Psoas muscle (tissue), 8 donors: ENCODE measurements around the gene ARAP1. TPM values are rescaled to one million over a fixed set of nuclear protein-coding genes. Genes with fewer than 3 reads are reported as not detected.

ENCODE experiments used
- ATAC-seq, 4 donors: fragments of 200-7000 bp; cut with Tn5 transposase; one replicate each; pipeline ENCODE4 v1.9.1; 2020; ENCODE audit warnings: moderate library complexity in 3 of 4, mild to moderate bottlenecking in 2 of 4
- DNase-seq, 2 donors: peaks; one replicate each; pipeline ENCODE4 v3.0.0-alpha.2; 2020
- H3K27ac ChIP-seq: fragments of 200-600 bp; one replicate; pipeline ENCODE4 v1.8.0; 2022
- H3K27me3 ChIP-seq, 3 donors: fragments of 200-600 bp in 1 of 3; one replicate each; pipeline versions ENCODE4 v1.6.1 to v1.8.0; 2013 to 2022; ENCODE audit warnings: low read length in 2 of 3, mild to moderate bottlenecking in 2 of 3, moderate library complexity in 1 of 3; ENCODE audit not compliant: insufficient read depth in 3 of 3
- H3K36me3 ChIP-seq, 2 donors: fragments of 200-600 bp in 1 of 2; one replicate each; pipeline versions ENCODE4 v1.6.1 to v1.8.0; 2013 to 2022; ENCODE audit warnings: low read depth in 1 of 2, mild to moderate bottlenecking in 1 of 2, moderate library complexity in 1 of 2; ENCODE audit not compliant: insufficient read depth in 1 of 2
- H3K4me1 ChIP-seq: fragments of 200-600 bp; one replicate; pipeline ENCODE4 v1.8.0; 2022
- H3K4me3 ChIP-seq: fragments of 200-600 bp; one replicate; pipeline ENCODE4 v1.8.0; 2022; ENCODE audit warnings: mild to moderate bottlenecking
- H3K9me3 ChIP-seq: fragments of 200-600 bp; one replicate; pipeline ENCODE4 v1.8.0; 2022
- WGBS, 3 donors: extraction: QIAGEN DNeasy Blood & Tissue Kit; methylation state at CpG; one replicate each; pipeline versions ENCODE4 v1.1.6 to v1.1.7; 2013; 5-methylcytosine and 5-hydroxymethylcytosine counted together
- intact Hi-C, 2 donors: fragments of 100-400 bp; cut with DNase I; formaldehyde crosslinking; loops; one replicate each; pipeline versions ENCODE4 v1.11.0 to v1.14.2; 2022
- polyA plus RNA-seq, 3 donors: library from polyadenylated mRNA; stranded (reverse); fragments of 200-250 nt; gene quantifications; one replicate each; pipeline ENCODE4 v1.2.3, GENCODE V29; 2013
- total RNA-seq, 4 donors: library from RNA; stranded (reverse); fragmentation: NEBNext Ultra II Directional in 2 of 4; extraction: Animal tissue kit (Norgen Biotek cat#: 25700) in 2 of 4; gene quantifications; one replicate each; pipeline versions ENCODE4 v1.2.1 to v1.2.4, GENCODE V29; 2021 to 2023
- TF ChIP-seq, protein P1 (sequence below): fragments of 200-600 bp; IDR thresholded peaks from one replicate; pipeline ENCODE4 v1.8.0; 2022; ENCODE audit warnings: antibody characterized with exemption
- donor health status: healthy with polysubstance abuse.
- donor health status: DM: no; HTN: no; CAD: no; lungs with moderate emphysema.
- donor health status: Bipolar disorder and iron deficiency.
- donor health status: healthy.
- donor health status: DM: yes; HTN: yes; CAD: no.
- donor health status: DM: no; HTN: no; CAD: no.
- donor health status: DM: no; HTN: no; CAD: no.
- donor health status: DM: yes; HTN: yes; CAD: no.

The ARAP1 gene
- total and polyA plus RNA-seq, 7 donors: 16.0 to 27.5 (median 18.6) TPM

DNA sequence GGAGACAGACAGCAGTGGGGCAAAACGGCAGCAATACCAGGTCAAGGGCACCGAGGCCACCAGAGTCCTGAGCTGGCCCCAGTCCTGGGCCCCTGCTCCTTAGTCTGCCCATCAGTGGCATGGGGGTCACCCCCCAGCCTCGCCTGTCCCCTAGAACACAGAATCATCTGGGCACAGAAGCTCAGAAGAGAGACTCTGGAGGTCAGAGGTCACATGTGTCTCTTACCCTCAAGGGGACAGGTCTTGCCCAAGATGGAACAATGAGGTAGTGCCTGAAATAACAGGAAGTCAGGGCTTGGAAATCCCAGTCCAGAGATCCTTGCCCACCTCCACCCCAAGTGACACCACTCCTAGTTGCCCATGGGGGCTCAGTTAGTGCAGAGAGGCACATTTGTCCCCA is 98.6 kb downstream of the ARAP1 start:
- 70 to 87% (median 83%) methylated on average over 3 of the region's 3 CpGs for WGBS, 3 donors
- TF ChIP-seq, protein P1, sequence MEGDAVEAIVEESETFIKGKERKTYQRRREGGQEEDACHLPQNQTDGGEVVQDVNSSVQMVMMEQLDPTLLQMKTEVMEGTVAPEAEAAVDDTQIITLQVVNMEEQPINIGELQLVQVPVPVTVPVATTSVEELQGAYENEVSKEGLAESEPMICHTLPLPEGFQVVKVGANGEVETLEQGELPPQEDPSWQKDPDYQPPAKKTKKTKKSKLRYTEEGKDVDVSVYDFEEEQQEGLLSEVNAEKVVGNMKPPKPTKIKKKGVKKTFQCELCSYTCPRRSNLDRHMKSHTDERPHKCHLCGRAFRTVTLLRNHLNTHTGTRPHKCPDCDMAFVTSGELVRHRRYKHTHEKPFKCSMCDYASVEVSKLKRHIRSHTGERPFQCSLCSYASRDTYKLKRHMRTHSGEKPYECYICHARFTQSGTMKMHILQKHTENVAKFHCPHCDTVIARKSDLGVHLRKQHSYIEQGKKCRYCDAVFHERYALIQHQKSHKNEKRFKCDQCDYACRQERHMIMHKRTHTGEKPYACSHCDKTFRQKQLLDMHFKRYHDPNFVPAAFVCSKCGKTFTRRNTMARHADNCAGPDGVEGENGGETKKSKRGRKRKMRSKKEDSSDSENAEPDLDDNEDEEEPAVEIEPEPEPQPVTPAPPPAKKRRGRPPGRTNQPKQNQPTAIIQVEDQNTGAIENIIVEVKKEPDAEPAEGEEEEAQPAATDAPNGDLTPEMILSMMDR: no peak
- no peak for ATAC-seq
- Histone ChIP-seq H3K9me3 (no peaks in the 10 kb centered on the region), H3K27me3 (no peaks in the 10 kb centered on the region), H3K36me3 (no peaks in the 10 kb centered on the region), H3K4me1 (no peaks in the 10 kb centered on the region), H3K4me3 (no peak overlapping the region), H3K27ac (no peak overlapping the region)
- no peak for DNase-seq
- intact Hi-C loops: no loop called here

DNA sequence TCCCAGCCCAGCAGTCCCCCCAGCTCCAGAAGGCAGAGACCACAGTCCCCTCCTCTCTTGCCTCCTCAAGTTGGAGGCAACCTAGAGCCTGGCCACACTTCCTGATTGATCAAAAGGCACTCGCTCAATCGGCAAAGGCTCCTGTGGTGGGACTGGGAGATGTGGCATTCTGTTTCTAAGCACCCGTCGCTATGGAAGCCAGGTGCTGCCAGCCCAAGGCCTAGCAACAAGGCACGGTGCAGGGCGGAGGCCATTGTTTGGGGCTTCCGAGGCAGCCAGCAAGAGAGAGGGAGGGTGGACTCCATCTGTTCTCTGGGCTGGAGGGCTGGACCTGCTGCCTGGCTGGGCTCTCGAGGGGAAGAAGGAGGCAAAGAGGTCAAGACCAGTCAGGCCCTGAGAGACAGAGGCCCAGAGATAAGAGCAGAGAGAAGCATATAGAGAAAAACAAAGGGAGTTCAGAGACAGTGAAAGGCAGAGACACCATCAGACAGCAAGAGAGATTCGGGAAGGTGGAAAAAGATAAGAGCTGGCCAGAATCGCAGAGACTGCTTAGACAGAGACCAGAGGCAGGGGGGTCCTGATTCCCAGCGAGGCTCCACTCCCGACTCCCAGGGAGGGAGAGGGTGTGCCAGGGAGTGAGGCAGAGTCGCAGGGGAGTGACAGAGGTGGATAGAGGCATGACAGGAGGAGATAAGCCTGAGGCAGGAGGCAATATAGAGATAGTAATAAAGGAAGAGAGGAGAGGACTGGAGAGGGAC is 99.2 kb downstream of the ARAP1 start:
- Histone ChIP-seq H3K4me1 (no peaks in the 10 kb centered on the region), H3K9me3 (no peaks in the 10 kb centered on the region), H3K36me3 (no peaks in the 10 kb centered on the region), H3K27me3 (no peaks in the 10 kb centered on the region), H3K4me3 (no peak overlapping the region), H3K27ac (no peak overlapping the region)
- 68 to 75% (median 74%) methylated on average over 13 of the region's 13 CpGs for WGBS, 3 donors
- TF ChIP-seq, protein P1: no peak
- intact Hi-C loops: no loop called here
- ATAC-seq (no peak), DNase-seq (no peak)

DNA sequence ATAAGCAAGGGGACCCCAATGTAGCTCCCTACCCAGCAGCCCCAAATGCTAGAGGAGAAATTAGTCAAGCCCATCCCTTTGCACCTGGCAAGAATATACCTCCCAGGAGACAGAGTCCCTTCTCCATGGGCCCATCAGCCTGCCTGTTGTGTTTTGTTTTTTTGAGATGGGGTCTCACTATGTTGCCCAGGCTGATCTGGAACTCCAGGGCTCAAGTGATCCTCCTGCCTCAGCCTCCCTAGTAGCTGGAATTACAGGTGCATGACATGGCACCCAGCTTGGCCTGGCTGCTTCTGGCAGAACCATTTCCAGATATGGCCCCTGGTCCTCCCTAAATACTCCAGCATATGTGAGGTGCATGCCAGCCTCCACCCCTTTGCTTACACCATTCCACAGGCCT is 100.1 kb downstream of the ARAP1 start:
- H3K27me3 ChIP-seq: no peaks in the 10 kb centered on the region
- intact Hi-C loops: no loop called here
- ATAC-seq: no peak
- no peaks in the 10 kb centered on the region for H3K9me3 ChIP-seq
- no peak for DNase-seq
- no peaks in the 10 kb centered on the region for H3K36me3 ChIP-seq
- TF ChIP-seq, protein P1: no peak
- no peaks in the 10 kb centered on the region for H3K4me1 ChIP-seq
- H3K4me3 ChIP-seq: no peak overlapping the region
- no peak overlapping the region for H3K27ac ChIP-seq

DNA sequence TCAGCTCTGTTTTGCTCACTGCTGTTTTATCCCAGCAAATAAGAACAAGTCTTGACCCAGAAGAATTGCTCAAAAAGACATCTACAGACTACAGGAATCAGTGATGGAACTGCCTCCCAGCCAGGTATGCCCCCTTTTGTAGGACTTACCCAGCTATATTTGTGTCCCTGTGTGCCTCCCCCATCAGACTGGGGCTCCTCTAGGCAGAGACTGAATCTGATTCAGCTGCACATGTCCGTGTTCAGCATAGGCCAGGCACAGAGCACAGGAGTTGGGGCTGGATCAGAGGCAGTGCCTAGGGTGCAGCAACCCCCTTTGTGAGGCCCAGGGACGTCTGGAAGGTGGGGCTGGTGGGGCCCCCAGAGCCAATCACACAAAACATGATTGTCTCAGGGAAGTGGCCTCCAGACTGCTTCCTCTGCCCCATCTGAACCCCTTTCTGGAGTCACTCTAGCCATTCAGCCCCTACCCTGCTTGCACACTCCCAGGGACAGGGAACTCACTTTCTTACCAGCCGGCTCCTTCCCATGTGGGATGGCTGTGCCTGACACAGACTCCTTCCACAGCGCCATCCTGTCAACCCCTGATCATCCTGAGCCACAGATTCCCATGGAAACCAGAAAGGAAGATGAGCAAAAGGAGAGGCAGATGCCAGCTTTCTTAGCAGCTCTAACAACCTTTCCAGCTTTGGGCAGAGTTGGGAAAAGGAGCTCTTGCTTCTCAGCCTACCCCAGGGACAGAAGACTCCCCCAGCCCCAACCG is 102.8 kb downstream of the ARAP1 start:
- TF ChIP-seq, protein P1: no peak
- 76 to 83% (median 77%) methylated on average over 5 of the region's 5 CpGs for WGBS, 3 donors
- H3K4me3 ChIP-seq: no peak overlapping the region
- H3K9me3 ChIP-seq: no peaks in the 10 kb centered on the region
- no peak overlapping the region for H3K27ac ChIP-seq
- DNase-seq (no peak), ATAC-seq (no peak)
- intact Hi-C loops: loop anchor here in 1 of 2 donors (10.0 kb wide), 1 partner anchor 175 kb away; no protein-coding TSS in a partner anchor
- H3K36me3 ChIP-seq: no peaks in the 10 kb centered on the region
- H3K4me1 ChIP-seq: no peaks in the 10 kb centered on the region
- no peaks in the 10 kb centered on the region for H3K27me3 ChIP-seq
